ENCODE data around the gene ANKRD63.
A peak's percentile ranks its signal among the peaks of the same experiment; 100 is the strongest.

ANKRD63 gene
- total RNA-seq = 0 to 1.1 (median 0.32) reads per million in 4 experiments

- peak; percentile 8 for DNase-seq
Observed at GRCh38 chr15:40282869-40283614, at the start of gene ANKRD63. Gene ANKRD63 (minus strand): TSS chr15:40283064. CDS start chr15:40282586, 478 bp downstream.

- no peak for DNase-seq
Observed at GRCh38 chr15:40332113-40332781, 49.4 kb upstream of the ANKRD63 start.

- no peak for DNase-seq
Observed at GRCh38 chr15:40331637-40332036, 48.8 kb upstream of the ANKRD63 start.

GRCh38 chr15:40331026-40331425, 48.2 kb upstream of the ANKRD63 start:
- DNase-seq = no peak

- no peak for DNase-seq
Observed at GRCh38 chr15:40330368-40330836, 47.5 kb upstream of the ANKRD63 start.

- no peak for DNase-seq
Observed at GRCh38 chr15:40329804-40330203, 46.9 kb upstream of the ANKRD63 start.

- DNase-seq = no peak
Observed at GRCh38 chr15:40328751-40329150, 45.9 kb upstream of the ANKRD63 start.

- DNase-seq = no peak
Observed at GRCh38 chr15:40328176-40328575, 45.3 kb upstream of the ANKRD63 start.

- no peak for DNase-seq
Observed at GRCh38 chr15:40327457-40327856, 44.6 kb upstream of the ANKRD63 start.

- DNase-seq = no peak
Observed at GRCh38 chr15:40325700-40326099, 42.8 kb upstream of the ANKRD63 start.

GRCh38 chr15:40325188-40325587, 42.3 kb upstream of the ANKRD63 start:
- DNase-seq = no peak

- DNase-seq = peak; percentile 40
Observed at GRCh38 chr15:40323953-40324937, 41.4 kb upstream of the ANKRD63 start.

GRCh38 chr15:40323239-40323952, 40.5 kb upstream of the ANKRD63 start, which contains the start of gene INAFM2:
Gene INAFM2 (plus strand): TSS chr15:40323692. CDS start chr15:40324056, 364 bp downstream.
- peak; percentile 89 for DNase-seq

- DNase-seq = no peak
Observed at GRCh38 chr15:40322531-40323238, 39.8 kb upstream of the ANKRD63 start.

- DNase-seq = peak; percentile 13
Observed at GRCh38 chr15:40320931-40321371, 38.1 kb upstream of the ANKRD63 start.

GRCh38 chr15:40320409-40320808, 37.5 kb upstream of the ANKRD63 start:
- no peak for DNase-seq

- DNase-seq = no peak
Observed at GRCh38 chr15:40317580-40317979, 34.7 kb upstream of the ANKRD63 start.

GRCh38 chr15:40316931-40317330, 34.1 kb upstream of the ANKRD63 start:
- no peak for DNase-seq

- no peak for DNase-seq
Observed at GRCh38 chr15:40314723-40315276, 31.9 kb upstream of the ANKRD63 start.

- DNase-seq = peak; percentile 19
Observed at GRCh38 chr15:40313531-40314398, 30.9 kb upstream of the ANKRD63 start.
